Suprapubic skin (tissue), 4 donors: ENCODE data around the gene HOXB3.

Experiments used
- POLR2A ChIP-seq, 2 donors: fragments of 450-650 bp; IDR thresholded peaks; one replicate each; pipeline ENCODE4 v1.6.1; 2017; ENCODE audit warnings: antibody characterized with exemption in 2 of 2, mild to moderate bottlenecking in 2 of 2, moderate library complexity in 2 of 2
- POLR2AphosphoS5 ChIP-seq, 3 donors: sonication (generic); formaldehyde crosslinking; IDR thresholded peaks; one replicate each; pipeline ENCODE4 v1.6.1; 2017; ENCODE audit warnings: antibody characterized with exemption in 3 of 3
- TF ChIP-seq, protein P1 (sequence below), 2 donors: fragments of 200-600 bp in 1 of 2; fragments of 450-650 bp in 1 of 2; sonication (generic) in 1 of 2; IDR thresholded peaks; one replicate each; pipeline ENCODE4 v1.5.1; 2016 to 2019; ENCODE audit warnings: antibody characterized with exemption in 2 of 2, mild to moderate bottlenecking in 1 of 2, moderate library complexity in 1 of 2

- TF ChIP-seq, protein P1, sequence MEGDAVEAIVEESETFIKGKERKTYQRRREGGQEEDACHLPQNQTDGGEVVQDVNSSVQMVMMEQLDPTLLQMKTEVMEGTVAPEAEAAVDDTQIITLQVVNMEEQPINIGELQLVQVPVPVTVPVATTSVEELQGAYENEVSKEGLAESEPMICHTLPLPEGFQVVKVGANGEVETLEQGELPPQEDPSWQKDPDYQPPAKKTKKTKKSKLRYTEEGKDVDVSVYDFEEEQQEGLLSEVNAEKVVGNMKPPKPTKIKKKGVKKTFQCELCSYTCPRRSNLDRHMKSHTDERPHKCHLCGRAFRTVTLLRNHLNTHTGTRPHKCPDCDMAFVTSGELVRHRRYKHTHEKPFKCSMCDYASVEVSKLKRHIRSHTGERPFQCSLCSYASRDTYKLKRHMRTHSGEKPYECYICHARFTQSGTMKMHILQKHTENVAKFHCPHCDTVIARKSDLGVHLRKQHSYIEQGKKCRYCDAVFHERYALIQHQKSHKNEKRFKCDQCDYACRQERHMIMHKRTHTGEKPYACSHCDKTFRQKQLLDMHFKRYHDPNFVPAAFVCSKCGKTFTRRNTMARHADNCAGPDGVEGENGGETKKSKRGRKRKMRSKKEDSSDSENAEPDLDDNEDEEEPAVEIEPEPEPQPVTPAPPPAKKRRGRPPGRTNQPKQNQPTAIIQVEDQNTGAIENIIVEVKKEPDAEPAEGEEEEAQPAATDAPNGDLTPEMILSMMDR (IDR thresholded peaks at IDR 0.05): no peak
- TF ChIP-seq POLR2AphosphoS5 (IDR thresholded peaks at IDR 0.05): no peak
- no peak for TF ChIP-seq POLR2A (IDR thresholded peaks at IDR 0.05)
Observed at GRCh38 chr17:48528936-48529682, 60.9 kb downstream of the HOXB3 start.
